K562 (cell line): Measurements from ENCODE around the gene ATF5. TPM values are rescaled to one million over a fixed set of nuclear protein-coding genes. Genes with fewer than 3 reads are reported as not detected.
A peak's percentile ranks its signal among the peaks of the same experiment; 100 is the strongest.

Source experiments
- CREB1 ChIP-seq, 2 experiments: sonication (generic) in 1 of 2; formaldehyde crosslinking in 1 of 2; IDR thresholded peaks; 2 replicates each; pipeline versions ENCODE4 v1.6.1 to v1.8.0; 2012 to 2022; ENCODE audit warnings: inconsistent platforms in 1 of 2, mild to moderate bottlenecking in 1 of 2, missing genetic modification reagents in 1 of 2, moderate library complexity in 1 of 2
- CSDE1 ChIP-seq, 2 experiments: fragments of 450-650 bp; IDR thresholded peaks; 2 replicates each; pipeline ENCODE4 v1.6.1; 2016; ENCODE audit warnings: mild to moderate bottlenecking in 1 of 2
- ELF4 ChIP-seq: fragments of 450-650 bp; formaldehyde crosslinking; IDR thresholded peaks from 2 replicates; pipeline ENCODE4 v1.4.0; 2022; ENCODE audit warnings: missing genetic modification characterization
- SIN3B ChIP-seq: fragments of 450-650 bp; IDR thresholded peaks from 2 replicates; pipeline ENCODE4 v1.6.1; 2017; ENCODE audit warnings: low read depth, mild to moderate bottlenecking, moderate library complexity
- ZNF551 ChIP-seq: fragments of 250-450 bp; sonication (Bioruptor Pico); IDR thresholded peaks from 2 replicates; pipeline ENCODE4 v1.5.0; 2021; ENCODE audit warnings: mild to moderate bottlenecking, moderate library complexity
- polyA plus RNA-seq, 8 experiments: library from polyadenylated mRNA; depleted of rRNA in 4 of 8; stranded (reverse) in 5 of 8; unstranded in 3 of 8; fragments of >200 nt; fragmentation: Nextera tagmentation in 2 of 8; fragmentation: Illumina TruSeq in 1 of 8; extraction: Ambion mirVana in 2 of 8; extraction: Trizol in 1 of 8; gene quantifications; 2 replicates each; pipeline versions ENCODE4 v1.2.1 to v1.2.3, GENCODE V29; 2011 to 2014; ENCODE audit warnings: inconsistent platforms in 1 of 8, missing spikeins in 1 of 8
- total RNA-seq, 7 experiments: library from RNA; depleted of rRNA in 6 of 7; stranded (reverse); fragments of >200 nt in 6 of 7; fragmentation: Illumina TruSeq in 2 of 7; extraction: Trizol in 2 of 7; gene quantifications; 2 replicates each; pipeline versions ENCODE4 v1.2.1 to v1.2.3, GENCODE V29; 2011 to 2021; ENCODE audit warnings: low replicate concordance in 1 of 7
- TF ChIP-seq, protein P1 (sequence below): fragments of 450-650 bp; formaldehyde crosslinking; IDR thresholded peaks from 2 replicates; pipeline ENCODE4 v1.4.0; 2022; ENCODE audit warnings: missing genetic modification characterization
- TF ChIP-seq, protein P2 (sequence below): fragments of 150-350 bp; IDR thresholded peaks from 2 replicates; pipeline ENCODE4 v1.6.1; 2014; ENCODE audit warnings: low read depth, mild to moderate bottlenecking, low read length, borderline replicate concordance
- TF ChIP-seq, protein P3 (sequence below), 2 experiments: fragments of 200-800 bp in 1 of 2; sonication (Bioruptor generic) in 1 of 2; sonication (generic) in 1 of 2; formaldehyde crosslinking in 1 of 2; IDR thresholded peaks in 1 of 2; conservative IDR thresholded peaks in 1 of 2; 2 replicates each; pipeline versions ENCODE4 v1.5.0 to v1.6.1; 2016 to 2020; ENCODE audit warnings: missing compliant biosample characterization in 1 of 2, missing genetic modification characterization in 1 of 2, missing genetic modification reagents in 1 of 2
- TF ChIP-seq, protein P4 (sequence below): fragments of 250-450 bp; sonication (Bioruptor Pico); IDR thresholded peaks from 2 replicates; pipeline ENCODE4 v1.4.0; 2020; ENCODE audit warnings: mild to moderate bottlenecking, moderate library complexity, borderline replicate concordance

ATF5 gene
- total and polyA plus RNA-seq, 9 of the 15 experiments (the other 6 are each of a cell fraction or from before 2014, with no cell fraction given), result 3.0 to 57.6 (median 11.1) TPM

DNA sequence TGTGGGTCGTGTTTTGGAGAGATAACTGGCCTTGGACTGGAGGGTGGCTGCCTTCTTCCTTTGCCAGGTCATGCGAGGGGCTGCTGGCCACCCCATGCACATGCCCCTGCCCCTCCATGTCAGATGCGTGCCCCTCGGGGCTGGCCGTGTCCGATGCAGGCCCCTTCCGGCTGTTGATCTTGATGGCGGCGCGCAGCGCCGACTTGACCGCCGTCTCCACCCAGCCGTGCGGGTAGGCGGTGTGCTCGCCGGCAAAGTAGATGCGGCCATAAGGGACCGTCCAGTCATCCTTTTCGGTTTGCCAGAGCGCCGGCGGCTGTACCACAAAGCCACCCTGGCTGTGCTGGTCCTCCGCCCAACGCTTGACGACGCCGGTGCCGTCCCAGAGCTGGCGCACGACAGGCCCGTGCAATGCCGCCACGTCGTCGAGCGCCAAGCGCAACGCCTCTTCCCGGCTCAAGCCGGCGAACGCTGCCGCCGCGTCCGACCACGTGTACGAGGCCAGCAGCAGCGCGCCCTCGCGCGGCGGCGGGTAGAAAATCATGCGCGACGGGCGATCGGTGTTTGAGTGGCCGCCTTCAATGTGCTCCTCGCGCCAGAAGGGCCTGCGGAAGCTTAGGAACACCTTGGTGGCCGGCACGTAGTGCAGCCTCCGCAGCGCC, 39.2 kb upstream of the ATF5 start (continued):
- TF ChIP-seq CREB1 (IDR thresholded peaks at IDR 0.05) (peak; percentile 78; the same call in 1 of the 2 replicates), CREB1 (CRISPR knock-in tag; IDR thresholded peaks at IDR 0.05) (peak; percentile 94), ELF4 (CRISPR knock-in tag) (no peak), SIN3B (no peak), ZNF551 (CRISPR knock-in tag) (no peak), CSDE1 (IDR thresholded peaks at IDR 0.05) (no peak; a peak in 1 of 4 replicates)
- TF ChIP-seq, protein P1, sequence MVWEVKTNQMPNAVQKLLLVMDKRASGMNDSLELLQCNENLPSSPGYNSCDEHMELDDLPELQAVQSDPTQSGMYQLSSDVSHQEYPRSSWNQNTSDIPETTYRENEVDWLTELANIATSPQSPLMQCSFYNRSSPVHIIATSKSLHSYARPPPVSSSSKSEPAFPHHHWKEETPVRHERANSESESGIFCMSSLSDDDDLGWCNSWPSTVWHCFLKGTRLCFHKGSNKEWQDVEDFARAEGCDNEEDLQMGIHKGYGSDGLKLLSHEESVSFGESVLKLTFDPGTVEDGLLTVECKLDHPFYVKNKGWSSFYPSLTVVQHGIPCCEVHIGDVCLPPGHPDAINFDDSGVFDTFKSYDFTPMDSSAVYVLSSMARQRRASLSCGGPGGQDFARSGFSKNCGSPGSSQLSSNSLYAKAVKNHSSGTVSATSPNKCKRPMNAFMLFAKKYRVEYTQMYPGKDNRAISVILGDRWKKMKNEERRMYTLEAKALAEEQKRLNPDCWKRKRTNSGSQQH (CRISPR knock-in tag), result 0 out of 2 replicates have a peak, but pooled peaks have one; percentile 9
- TF ChIP-seq, protein P2, sequence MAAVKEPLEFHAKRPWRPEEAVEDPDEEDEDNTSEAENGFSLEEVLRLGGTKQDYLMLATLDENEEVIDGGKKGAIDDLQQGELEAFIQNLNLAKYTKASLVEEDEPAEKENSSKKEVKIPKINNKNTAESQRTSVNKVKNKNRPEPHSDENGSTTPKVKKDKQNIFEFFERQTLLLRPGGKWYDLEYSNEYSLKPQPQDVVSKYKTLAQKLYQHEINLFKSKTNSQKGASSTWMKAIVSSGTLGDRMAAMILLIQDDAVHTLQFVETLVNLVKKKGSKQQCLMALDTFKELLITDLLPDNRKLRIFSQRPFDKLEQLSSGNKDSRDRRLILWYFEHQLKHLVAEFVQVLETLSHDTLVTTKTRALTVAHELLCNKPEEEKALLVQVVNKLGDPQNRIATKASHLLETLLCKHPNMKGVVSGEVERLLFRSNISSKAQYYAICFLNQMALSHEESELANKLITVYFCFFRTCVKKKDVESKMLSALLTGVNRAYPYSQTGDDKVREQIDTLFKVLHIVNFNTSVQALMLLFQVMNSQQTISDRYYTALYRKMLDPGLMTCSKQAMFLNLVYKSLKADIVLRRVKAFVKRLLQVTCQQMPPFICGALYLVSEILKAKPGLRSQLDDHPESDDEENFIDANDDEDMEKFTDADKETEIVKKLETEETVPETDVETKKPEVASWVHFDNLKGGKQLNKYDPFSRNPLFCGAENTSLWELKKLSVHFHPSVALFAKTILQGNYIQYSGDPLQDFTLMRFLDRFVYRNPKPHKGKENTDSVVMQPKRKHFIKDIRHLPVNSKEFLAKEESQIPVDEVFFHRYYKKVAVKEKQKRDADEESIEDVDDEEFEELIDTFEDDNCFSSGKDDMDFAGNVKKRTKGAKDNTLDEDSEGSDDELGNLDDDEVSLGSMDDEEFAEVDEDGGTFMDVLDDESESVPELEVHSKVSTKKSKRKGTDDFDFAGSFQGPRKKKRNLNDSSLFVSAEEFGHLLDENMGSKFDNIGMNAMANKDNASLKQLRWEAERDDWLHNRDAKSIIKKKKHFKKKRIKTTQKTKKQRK, result no peak
- TF ChIP-seq, protein P3, sequence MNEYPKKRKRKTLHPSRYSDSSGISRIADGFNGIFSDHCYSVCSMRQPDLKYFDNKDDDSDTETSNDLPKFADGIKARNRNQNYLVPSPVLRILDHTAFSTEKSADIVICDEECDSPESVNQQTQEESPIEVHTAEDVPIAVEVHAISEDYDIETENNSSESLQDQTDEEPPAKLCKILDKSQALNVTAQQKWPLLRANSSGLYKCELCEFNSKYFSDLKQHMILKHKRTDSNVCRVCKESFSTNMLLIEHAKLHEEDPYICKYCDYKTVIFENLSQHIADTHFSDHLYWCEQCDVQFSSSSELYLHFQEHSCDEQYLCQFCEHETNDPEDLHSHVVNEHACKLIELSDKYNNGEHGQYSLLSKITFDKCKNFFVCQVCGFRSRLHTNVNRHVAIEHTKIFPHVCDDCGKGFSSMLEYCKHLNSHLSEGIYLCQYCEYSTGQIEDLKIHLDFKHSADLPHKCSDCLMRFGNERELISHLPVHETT (CRISPR knock-in tag; conservative IDR thresholded peaks at IDR 0.05 in 1 of 2, IDR thresholded peaks at IDR 0.05 in 1 of 2), result peak in 1 of 2 experiments; percentile 74; a peak in 1 of 4 replicates
- TF ChIP-seq, protein P4, sequence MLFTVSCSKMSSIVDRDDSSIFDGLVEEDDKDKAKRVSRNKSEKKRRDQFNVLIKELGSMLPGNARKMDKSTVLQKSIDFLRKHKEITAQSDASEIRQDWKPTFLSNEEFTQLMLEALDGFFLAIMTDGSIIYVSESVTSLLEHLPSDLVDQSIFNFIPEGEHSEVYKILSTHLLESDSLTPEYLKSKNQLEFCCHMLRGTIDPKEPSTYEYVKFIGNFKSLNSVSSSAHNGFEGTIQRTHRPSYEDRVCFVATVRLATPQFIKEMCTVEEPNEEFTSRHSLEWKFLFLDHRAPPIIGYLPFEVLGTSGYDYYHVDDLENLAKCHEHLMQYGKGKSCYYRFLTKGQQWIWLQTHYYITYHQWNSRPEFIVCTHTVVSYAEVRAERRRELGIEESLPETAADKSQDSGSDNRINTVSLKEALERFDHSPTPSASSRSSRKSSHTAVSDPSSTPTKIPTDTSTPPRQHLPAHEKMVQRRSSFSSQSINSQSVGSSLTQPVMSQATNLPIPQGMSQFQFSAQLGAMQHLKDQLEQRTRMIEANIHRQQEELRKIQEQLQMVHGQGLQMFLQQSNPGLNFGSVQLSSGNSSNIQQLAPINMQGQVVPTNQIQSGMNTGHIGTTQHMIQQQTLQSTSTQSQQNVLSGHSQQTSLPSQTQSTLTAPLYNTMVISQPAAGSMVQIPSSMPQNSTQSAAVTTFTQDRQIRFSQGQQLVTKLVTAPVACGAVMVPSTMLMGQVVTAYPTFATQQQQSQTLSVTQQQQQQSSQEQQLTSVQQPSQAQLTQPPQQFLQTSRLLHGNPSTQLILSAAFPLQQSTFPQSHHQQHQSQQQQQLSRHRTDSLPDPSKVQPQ (CRISPR knock-in tag), result no peak
